Loucy (cell line): Measurements from ENCODE around the gene ZNF836.

Source experiments
- H2AFZ ChIP-seq: fragments of 200-600 bp; sonication (generic); 2 replicates; pipeline ENCODE4 v1.6.0; 2016; ENCODE audit warnings: antibody characterized with exemption, mild to moderate bottlenecking, low read length, moderate library complexity
- H3F3A ChIP-seq: fragments of 200-600 bp; 2 replicates; pipeline ENCODE4 v1.6.0; 2016; ENCODE audit warnings: antibody characterized with exemption, low read depth, mild to moderate bottlenecking
- H3K27me3 ChIP-seq: fragments of 200-600 bp; sonication (generic); 2 replicates; pipeline ENCODE4 v1.6.1; 2014; ENCODE audit warnings: low read length, mild to moderate bottlenecking; ENCODE audit not compliant: insufficient read depth, poor library complexity, severe bottlenecking
- H3K36me3 ChIP-seq: fragments of 200-600 bp; sonication (generic); 2 replicates; pipeline ENCODE4 v1.6.1; 2016; ENCODE audit warnings: low read length; ENCODE audit not compliant: insufficient read depth
- H3K4me1 ChIP-seq: fragments of 200-600 bp; sonication (generic); 2 replicates; pipeline ENCODE4 v1.5.1; 2014; ENCODE audit warnings: low read length, mild to moderate bottlenecking; ENCODE audit not compliant: insufficient read depth, poor library complexity, severe bottlenecking
- H3K4me2 ChIP-seq: fragments of 200-600 bp; sonication (generic); 2 replicates; pipeline ENCODE4 v1.6.0; 2014; ENCODE audit warnings: antibody characterized with exemption, low read length, low read depth, mild to moderate bottlenecking; ENCODE audit not compliant: poor library complexity, severe bottlenecking
- H3K4me3 ChIP-seq: fragments of 200-600 bp; sonication (generic); 2 replicates; pipeline ENCODE4 v1.5.1; 2014; ENCODE audit warnings: low read length, mild to moderate bottlenecking, mixed read lengths; ENCODE audit not compliant: poor library complexity, severe bottlenecking
- H3K79me2 ChIP-seq: fragments of 200-600 bp; sonication (generic); 2 replicates; pipeline ENCODE4 v1.6.1; 2014; ENCODE audit warnings: low read length; ENCODE audit not compliant: insufficient read depth
- H3K9ac ChIP-seq: fragments of 200-600 bp; sonication (generic); 2 replicates; pipeline ENCODE4 v1.6.0; 2014; ENCODE audit warnings: mild to moderate bottlenecking, low read depth, low read length, moderate library complexity; ENCODE audit not compliant: poor library complexity, severe bottlenecking
- H3K9me2 ChIP-seq: fragments of 200-600 bp; sonication (generic); replicated peaks from 2 replicates; pipeline ENCODE4 v1.6.1; 2016; ENCODE audit warnings: low read depth, low read length, mixed read lengths
- H3K9me3 ChIP-seq: fragments of 200-600 bp; sonication (generic); 2 replicates; pipeline ENCODE4 v1.6.1; 2014; ENCODE audit warnings: mild to moderate bottlenecking, antibody characterized with exemption, low read length, low read depth; ENCODE audit not compliant: insufficient read depth
- H4K20me1 ChIP-seq: fragments of 200-600 bp; sonication (generic); 2 replicates; pipeline ENCODE4 v1.6.0; 2014; ENCODE audit warnings: antibody characterized with exemption, low read length, mild to moderate bottlenecking; ENCODE audit not compliant: insufficient read depth, poor library complexity, severe bottlenecking
- CTCF ChIP-seq: fragments of 200-600 bp; sonication (generic); conservative IDR thresholded peaks from 2 replicates; pipeline ENCODE4 v1.5.1; 2014; ENCODE audit warnings: mild to moderate bottlenecking, antibody characterized with exemption, low read length
- EZH2phosphoT487 ChIP-seq: fragments of 200-600 bp; IDR thresholded peaks from 2 replicates; pipeline ENCODE4 v1.6.1; 2018; ENCODE audit warnings: antibody characterized with exemption, mild to moderate bottlenecking, moderate library complexity, borderline replicate concordance

ZNF836 gene

GRCh38 chr19:52188822-52189734 lies 17.7 kb upstream of the ZNF836 start:
- peaks cover 31% of the 10 kb centered on the region for H3K4me1 ChIP-seq
- no peak for TF ChIP-seq EZH2phosphoT487
- TF ChIP-seq CTCF = no peak
- H3K9ac ChIP-seq = peak overlapping the region; percentile 60
- no peaks in the 10 kb centered on the region for H3K27me3 ChIP-seq
- no peaks in the 10 kb centered on the region for H3K9me3 ChIP-seq
- peak overlapping the region; percentile 69 for H3K4me2 ChIP-seq
- H4K20me1 ChIP-seq = peaks cover 37% of the 10 kb centered on the region
- no peaks in the 10 kb centered on the region for H3F3A ChIP-seq
- peaks cover 40% of the 10 kb centered on the region for H3K79me2 ChIP-seq
- no peaks in the 10 kb centered on the region for H3K9me2 ChIP-seq
- peak overlapping the region; percentile 47 for H2AFZ ChIP-seq
- no peaks in the 10 kb centered on the region; the same call in 1 of the 2 replicates for H3K36me3 ChIP-seq
- peak overlapping the region; percentile 63 for H3K4me3 ChIP-seq

GRCh38 chr19:52187407-52187806 lies 16.0 kb upstream of the ZNF836 start:
- H3K4me2 ChIP-seq = no peak overlapping the region
- H3K79me2 ChIP-seq = peaks cover 23% of the 10 kb centered on the region
- no peak overlapping the region for H3K9ac ChIP-seq

GRCh38 chr19:52176574-52176973 lies 5.2 kb upstream of the ZNF836 start:
- H3K9me2 ChIP-seq = no peaks in the 10 kb centered on the region
- no peak overlapping the region for H3K4me3 ChIP-seq
- no peak overlapping the region for H3K4me2 ChIP-seq
- H3K9ac ChIP-seq = no peak overlapping the region
- TF ChIP-seq CTCF (no peak), EZH2phosphoT487 (no peak)
- H3K4me1 ChIP-seq = peaks cover 8% of the 10 kb centered on the region
- no peaks in the 10 kb centered on the region for H3K27me3 ChIP-seq
- no peaks in the 10 kb centered on the region for H3K9me3 ChIP-seq
- H3F3A ChIP-seq = no peaks in the 10 kb centered on the region
- no peaks in the 10 kb centered on the region for H4K20me1 ChIP-seq
- H2AFZ ChIP-seq = no peak overlapping the region
- H3K79me2 ChIP-seq = no peaks in the 10 kb centered on the region
- H3K36me3 ChIP-seq = no peaks in the 10 kb centered on the region

More at GRCh38 chr19:52187407-52187806, 16.0 kb upstream of the ZNF836 start:
- Histone ChIP-seq H3K9me3 (no peaks in the 10 kb centered on the region), H3K4me1 (peaks cover 20% of the 10 kb centered on the region), H4K20me1 (peaks cover 20% of the 10 kb centered on the region), H2AFZ (no peak overlapping the region), H3K36me3 (no peaks in the 10 kb centered on the region), H3K4me3 (no peak overlapping the region), H3K9me2 (no peaks in the 10 kb centered on the region), H3F3A (no peaks in the 10 kb centered on the region), H3K27me3 (no peaks in the 10 kb centered on the region)
- TF ChIP-seq CTCF = no peak
- TF ChIP-seq EZH2phosphoT487 = no peak
